Measurements from ENCODE around the gene KLF15. TPM values are rescaled to one million over a fixed set of nuclear protein-coding genes. Genes with fewer than 3 reads are reported as not detected.

The KLF15 gene
- polyA plus RNA-seq, 2 of the 4 experiments (the other 2 are of a cell fraction): not detected

DNA sequence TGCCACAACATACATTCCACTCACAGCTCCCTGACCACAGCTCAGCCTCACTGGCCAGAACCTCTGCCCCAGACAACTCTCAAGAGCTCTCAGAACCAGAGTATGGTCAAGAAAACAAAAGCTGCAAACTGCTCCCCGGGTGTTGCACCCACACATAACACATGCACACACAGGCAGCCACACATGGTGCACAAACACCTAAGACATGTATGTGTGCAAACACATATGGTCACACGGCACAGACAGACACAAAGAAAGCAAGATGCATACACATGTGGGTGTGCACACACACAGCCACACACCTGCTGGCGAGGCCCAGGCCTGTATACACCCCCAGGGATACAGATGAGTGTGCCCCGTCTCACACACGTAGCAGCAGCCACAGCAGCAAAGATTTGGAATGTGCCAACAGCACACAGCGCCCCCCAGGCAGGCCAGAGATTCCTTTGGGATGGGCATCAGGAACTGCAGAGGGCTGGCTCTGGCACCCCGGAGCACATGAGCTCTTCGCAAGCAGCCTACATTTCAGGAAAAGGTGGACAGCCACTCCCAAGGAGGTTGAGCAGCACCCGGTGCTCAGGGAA, 6.6 kb downstream of the KLF15 start:
- Histone ChIP-seq H3K9me3 (no peaks in the 10 kb centered on the region), H3K4me2 (no peak overlapping the region), H3K4me3 (no peak overlapping the region), H3K27ac (no peak overlapping the region), H3K4me1 (no peaks in the 10 kb centered on the region)
- ChIA-PET POLR2A (no interaction called here), CTCF (no interaction called here)
- DNase-seq (ENCODE audit: low read depth in 1 of 2, low spot score in 1 of 2): no peak
- no peak for FAIRE-seq
- TF ChIP-seq MAFK (IDR thresholded peaks at IDR 0.05; ENCODE audit: partially characterized antibody) (no peak), ESRRA (IDR thresholded peaks at IDR 0.05; ENCODE audit: borderline replicate concordance, low read length) (no peak), NPAS2 (CRISPR knock-in tag; IDR thresholded peaks at IDR 0.05; ENCODE audit: borderline replicate concordance) (no peak), TP53 (CRISPR knock-in tag; IDR thresholded peaks at IDR 0.05) (no peak), FOXS1 (CRISPR knock-in tag; IDR thresholded peaks at IDR 0.05) (no peak), HDAC2 (IDR thresholded peaks at IDR 0.05) (no peak), CBX2 (IDR thresholded peaks at IDR 0.05; ENCODE audit: borderline replicate concordance, low read depth) (no peak), POLR2A (IDR thresholded peaks at IDR 0.05; ENCODE audit: low read length) (no peak), TFCP2L1 (CRISPR knock-in tag; IDR thresholded peaks at IDR 0.05) (no peak), ATOH8 (CRISPR knock-in tag; IDR thresholded peaks at IDR 0.05; ENCODE audit: low read depth) (no peak), ZNF302 (CRISPR knock-in tag; IDR thresholded peaks at IDR 0.05) (no peak), JUN (IDR thresholded peaks at IDR 0.05) (no peak), PHF8 (IDR thresholded peaks at IDR 0.05; ENCODE audit: borderline replicate concordance, low read depth) (no peak), CHD2 (IDR thresholded peaks at IDR 0.05; ENCODE audit: low read length, partially characterized antibody) (no peak), MAZ (IDR thresholded peaks at IDR 0.05; ENCODE audit: borderline replicate concordance, low read depth, low read length) (no peak), HOXA7 (CRISPR knock-in tag; IDR thresholded peaks at IDR 0.05) (no peak)
- TF ChIP-seq, protein P1, sequence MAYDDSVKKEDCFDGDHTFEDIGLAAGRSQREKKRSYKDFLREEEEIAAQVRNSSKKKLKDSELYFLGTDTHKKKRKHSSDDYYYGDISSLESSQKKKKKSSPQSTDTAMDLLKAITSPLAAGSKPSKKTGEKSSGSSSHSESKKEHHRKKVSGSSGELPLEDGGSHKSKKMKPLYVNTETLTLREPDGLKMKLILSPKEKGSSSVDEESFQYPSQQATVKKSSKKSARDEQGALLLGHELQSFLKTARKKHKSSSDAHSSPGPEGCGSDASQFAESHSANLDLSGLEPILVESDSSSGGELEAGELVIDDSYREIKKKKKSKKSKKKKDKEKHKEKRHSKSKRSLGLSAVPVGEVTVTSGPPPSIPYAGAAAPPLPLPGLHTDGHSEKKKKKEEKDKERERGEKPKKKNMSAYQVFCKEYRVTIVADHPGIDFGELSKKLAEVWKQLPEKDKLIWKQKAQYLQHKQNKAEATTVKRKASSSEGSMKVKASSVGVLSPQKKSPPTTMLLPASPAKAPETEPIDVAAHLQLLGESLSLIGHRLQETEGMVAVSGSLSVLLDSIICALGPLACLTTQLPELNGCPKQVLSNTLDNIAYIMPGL (CRISPR knock-in tag; IDR thresholded peaks at IDR 0.05; ENCODE audit: borderline replicate concordance): no peak
- WGBS (ENCODE audit: missing lambda C conversion rate): 0% methylated on average over 1 of the region's 9 CpGs
- no peak for ATAC-seq

DNA sequence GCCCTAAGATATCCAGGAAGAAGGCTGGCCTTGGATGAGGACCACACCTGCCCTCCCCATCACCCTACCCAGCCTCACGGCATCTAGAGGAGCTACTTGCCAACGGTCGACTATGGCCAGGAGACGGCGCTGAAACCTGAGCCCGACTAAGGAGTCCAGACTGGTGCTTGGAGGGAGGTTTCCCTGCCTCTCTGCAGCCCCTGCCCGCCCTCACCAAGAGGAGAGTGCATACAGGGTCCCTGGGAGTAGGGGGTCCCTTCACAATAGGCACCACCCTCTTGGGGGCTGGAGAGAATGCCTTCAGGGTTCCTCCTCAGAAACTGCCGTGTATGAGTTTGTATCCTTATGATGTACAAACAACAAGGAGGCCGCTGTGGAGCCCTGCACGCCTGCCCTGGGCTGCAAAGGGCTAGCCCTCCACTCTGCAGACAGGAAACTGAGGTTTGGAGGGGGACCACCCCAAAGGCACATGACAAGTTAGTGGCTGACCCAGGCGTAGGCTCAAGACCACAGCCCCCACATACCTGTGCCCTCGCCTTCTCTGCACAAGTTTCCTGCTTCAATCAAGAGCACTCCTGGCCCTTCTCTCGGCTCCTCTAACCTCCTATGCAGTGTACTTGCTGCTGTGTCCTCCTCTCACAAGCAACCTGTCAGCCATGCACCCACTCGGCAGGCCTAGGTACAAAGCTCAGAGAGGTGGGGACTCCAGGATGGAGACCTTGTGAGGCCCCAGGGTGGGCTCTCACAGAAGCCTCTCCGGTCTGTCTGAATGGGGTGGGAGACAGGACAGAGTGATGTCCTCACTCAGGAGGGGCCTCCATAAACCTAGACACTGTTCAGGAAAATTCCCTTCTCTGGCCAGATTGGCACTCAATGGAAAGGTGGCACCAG, 7.4 kb downstream of the KLF15 start:
- Histone ChIP-seq H3K4me3 (no peak overlapping the region), H3K9me3 (no peaks in the 10 kb centered on the region), H3K4me2 (no peak overlapping the region), H3K27ac (no peak overlapping the region), H3K4me1 (no peaks in the 10 kb centered on the region)
- FAIRE-seq (no peak), DNase-seq (ENCODE audit: low read depth in 1 of 2, low spot score in 1 of 2) (no peak), ATAC-seq (no peak; a peak in 1 of 6 replicates)
- TF ChIP-seq CHD4 (IDR thresholded peaks at IDR 0.05; ENCODE audit: borderline replicate concordance): no peak
- TF ChIP-seq NFE2L2 (conservative IDR thresholded peaks at IDR 0.05; ENCODE audit: low read length): no peak
- no peak for TF ChIP-seq MAFK (IDR thresholded peaks at IDR 0.05; ENCODE audit: partially characterized antibody)
- TF ChIP-seq SREBF2 (IDR thresholded peaks at IDR 0.05): no peak
- no peak for TF ChIP-seq SMC3 (IDR thresholded peaks at IDR 0.05)
- no peak for TF ChIP-seq RNF2 (IDR thresholded peaks at IDR 0.05; ENCODE audit: borderline replicate concordance, low read depth)
- no peak for TF ChIP-seq MYC (IDR thresholded peaks at IDR 0.05; ENCODE audit: borderline replicate concordance, low read length)
- no peak for TF ChIP-seq ZSCAN20 (CRISPR knock-in tag; IDR thresholded peaks at IDR 0.05)
- no peak for TF ChIP-seq CEBPB (IDR thresholded peaks at IDR 0.05)
- TF ChIP-seq ATOH8 (CRISPR knock-in tag; IDR thresholded peaks at IDR 0.05; ENCODE audit: low read depth): no peak
- no peak for TF ChIP-seq EP300 (IDR thresholded peaks at IDR 0.05)
- TF ChIP-seq, protein P2, sequence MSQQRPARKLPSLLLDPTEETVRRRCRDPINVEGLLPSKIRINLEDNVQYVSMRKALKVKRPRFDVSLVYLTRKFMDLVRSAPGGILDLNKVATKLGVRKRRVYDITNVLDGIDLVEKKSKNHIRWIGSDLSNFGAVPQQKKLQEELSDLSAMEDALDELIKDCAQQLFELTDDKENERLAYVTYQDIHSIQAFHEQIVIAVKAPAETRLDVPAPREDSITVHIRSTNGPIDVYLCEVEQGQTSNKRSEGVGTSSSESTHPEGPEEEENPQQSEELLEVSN (IDR thresholded peaks at IDR 0.05; ENCODE audit: borderline replicate concordance, low read depth): no peak
- no peak for TF ChIP-seq FOSL2 (IDR thresholded peaks at IDR 0.05)
- no peak for TF ChIP-seq FOSL2 (CRISPR knock-in tag; IDR thresholded peaks at IDR 0.05)
- no peak for TF ChIP-seq JUNB (IDR thresholded peaks at IDR 0.05)
- ChIA-PET POLR2A (no interaction called here), CTCF (interaction anchor here (1.6 kb wide), 1 partner anchor 217 kb away, joined by 6 read pairs; no protein-coding TSS in a partner anchor)
- 60% methylated on average over 10 of the region's 15 CpGs for WGBS (ENCODE audit: missing lambda C conversion rate)
